Endothelial cell of umbilical vein (primary cell): Measurements from ENCODE around the gene REPS2. TPM values are rescaled to one million over a fixed set of nuclear protein-coding genes. Genes with fewer than 3 reads are reported as not detected.

Source experiments
- BruUV-seq: library from RNA; stranded (reverse); fragments of 400-500 nt; replicated peaks from 2 replicates; lab custom pipeline; 2021; lab: Mats Ljungman, UMichigan
- CTCF ChIA-PET: fragments of 300-600, 350-600 bp; sonication (Branson Sonifier 250); formaldehyde crosslinking; loops from one replicate; lab custom pipeline; 2021; ENCODE audit warnings: antibody characterized with exemption, inconsistent platforms; lab: Charles Lee
- POLR2A ChIA-PET: fragments of 300-600, 350-600 bp; sonication (Branson Sonifier 250); formaldehyde crosslinking; loops from one replicate; lab custom pipeline; 2021; ENCODE audit warnings: antibody characterized with exemption, inconsistent platforms; lab: Charles Lee
- DNase-seq: peaks from one replicate; pipeline ENCODE4 v3.0.0-alpha.2; 2011; ENCODE audit warnings: low read depth, low spot score
- FAIRE-seq: peaks from 2 replicates; lab custom pipeline; 2011; peaks lifted over from hg19 to GRCh38; lab: Jason Lieb, UNC
- H2AFZ ChIP-seq: 2 replicates; pipeline ENCODE4 v1.6.0; 2012; ENCODE audit warnings: low read depth, low read length, control low read depth, inconsistent platforms
- H3K27ac ChIP-seq: 2 replicates; pipeline ENCODE4 v1.5.1; 2011; ENCODE audit warnings: low read depth, mild to moderate bottlenecking, control low read depth, low read length, moderate library complexity; ENCODE audit not compliant: insufficient read depth
- H3K27me3 ChIP-seq, 2 experiments: 2 replicates each; pipeline versions ENCODE4 v1.6.0 to v1.6.1; 2011; ENCODE audit warnings: low read length in 2 of 2, mixed read lengths in 1 of 2; ENCODE audit not compliant: control insufficient read depth in 2 of 2, insufficient read depth in 2 of 2
- H3K36me3 ChIP-seq, 2 experiments: 2 replicates in 1 of 2; 3 replicates in 1 of 2; pipeline ENCODE4 v1.5.1; 2011; ENCODE audit warnings: low read length in 2 of 2, mild to moderate bottlenecking in 1 of 2, moderate library complexity in 1 of 2; ENCODE audit not compliant: control insufficient read depth in 2 of 2, insufficient read depth in 2 of 2; ENCODE audit errors: extremely low read depth in 1 of 2
- H3K4me1 ChIP-seq: 3 replicates; pipeline ENCODE4 v1.5.1; 2011; ENCODE audit warnings: mild to moderate bottlenecking, low read length; ENCODE audit not compliant: control insufficient read depth, insufficient read depth; ENCODE audit errors: extremely low read depth
- H3K4me2 ChIP-seq: 2 replicates; pipeline ENCODE4 v1.6.1; 2011; ENCODE audit warnings: low read length, control low read depth, mixed read lengths; ENCODE audit not compliant: insufficient read depth
- H3K4me3 ChIP-seq, 3 experiments: fragments of 200-600 bp in 1 of 3; sonication (generic), shearing (Covaris generic) in 1 of 3; replicated peaks in 1 of 3; 2 replicates each; pipeline ENCODE4 v1.5.1; 2011 to 2016; ENCODE audit warnings: control low read depth in 3 of 3, low read length in 3 of 3, mild to moderate bottlenecking in 2 of 3, inconsistent platforms in 1 of 3, low read depth in 1 of 3, moderate library complexity in 1 of 3; ENCODE audit not compliant: insufficient read depth in 1 of 3
- H3K79me2 ChIP-seq: 2 replicates; pipeline ENCODE4 v1.6.0; 2012; ENCODE audit warnings: low read length, inconsistent platforms; ENCODE audit not compliant: control insufficient read depth, insufficient read depth
- H3K9ac ChIP-seq: replicated peaks from 2 replicates; pipeline ENCODE3; 2011; ENCODE audit warnings: low read length, control low read depth; ENCODE audit not compliant: insufficient read depth; ENCODE audit errors: extremely low read depth
- H3K9me1 ChIP-seq: replicated peaks from 3 replicates; pipeline ENCODE4 v1.6.0; 2011; ENCODE audit warnings: mild to moderate bottlenecking, low read length; ENCODE audit not compliant: control insufficient read depth, insufficient read depth; ENCODE audit errors: extremely low read depth
- H3K9me3 ChIP-seq: replicated peaks from 2 replicates; pipeline ENCODE4 v1.5.1; 2012; ENCODE audit warnings: low read length, inconsistent platforms; ENCODE audit not compliant: control insufficient read depth, insufficient read depth
- H4K20me1 ChIP-seq: replicated peaks from 2 replicates; pipeline ENCODE3; 2011; ENCODE audit warnings: mild to moderate bottlenecking, low read length; ENCODE audit not compliant: control insufficient read depth, insufficient read depth; ENCODE audit errors: extremely low read depth
- EZH2 ChIP-seq: IDR thresholded peaks from 2 replicates; pipeline ENCODE4 v1.6.1; 2012; ENCODE audit warnings: borderline replicate concordance, low read depth, mild to moderate bottlenecking, moderate library complexity, low read length, inconsistent platforms; ENCODE audit not compliant: severe bottlenecking
- FOS ChIP-seq: IDR thresholded peaks from 2 replicates; pipeline ENCODE4 v1.6.1; 2011; ENCODE audit warnings: mild to moderate bottlenecking, low read length, moderate library complexity, borderline replicate concordance; ENCODE audit not compliant: insufficient read depth
- GATA2 ChIP-seq: IDR thresholded peaks from 2 replicates; pipeline ENCODE4 v1.7.0; 2011; ENCODE audit warnings: low read depth, mild to moderate bottlenecking, moderate library complexity, mixed read lengths, low read length; ENCODE audit not compliant: insufficient read length, insufficient read depth
- JUN ChIP-seq: IDR thresholded peaks from 2 replicates; pipeline ENCODE4 v1.6.1; 2011; ENCODE audit warnings: borderline replicate concordance, low read depth; ENCODE audit not compliant: insufficient read length, insufficient read depth
- MAX ChIP-seq: IDR thresholded peaks from 2 replicates; pipeline ENCODE4 v1.6.1; 2011; ENCODE audit not compliant: insufficient read depth, insufficient read length
- MYC ChIP-seq: IDR thresholded peaks from one replicate; pipeline ENCODE4 v1.6.1; 2011; ENCODE audit warnings: mild to moderate bottlenecking, low read depth, low read length
- POLR2AphosphoS5 ChIP-seq: IDR thresholded peaks from 2 replicates; pipeline ENCODE4 v1.6.1; 2012; ENCODE audit warnings: low read depth, mild to moderate bottlenecking, control low read depth, low read length, moderate library complexity; ENCODE audit not compliant: insufficient read depth
- dilution Hi-C: fragments of 300-500 bp; cut with MboI; formaldehyde crosslinking; loops from one replicate; pipeline ENCODE4 v1.15.0; 2019; ENCODE audit warnings: low sequenced_read_pairs; ENCODE audit not compliant: extremely low pct_ligation_motif_present
- intact Hi-C: fragments of 100-400 bp; cut with micrococcal nuclease; formaldehyde crosslinking; loops from one replicate; pipeline ENCODE4 v1.10.0; 2022
- polyA plus RNA-seq, 4 experiments: library from polyadenylated mRNA; depleted of rRNA in 3 of 4; stranded (reverse) in 3 of 4; unstranded in 1 of 4; fragments of >200 nt; gene quantifications; 2 replicates each; pipeline versions ENCODE4 v1.2.1 to v1.2.3, GENCODE V29; 2011 to 2012; ENCODE audit warnings: missing spikeins in 1 of 4
- total RNA-seq: library from RNA; stranded (reverse); gene quantifications from 2 replicates; pipeline ENCODE4 v1.2.3, GENCODE V29; 2021
- TF ChIP-seq, protein P1 (sequence below), 2 donors: IDR thresholded peaks; 1 replicate in 1 of 2; 2 replicates in 1 of 2; pipeline ENCODE4 v1.5.1; 2011; ENCODE audit warnings: low read length in 2 of 2, mild to moderate bottlenecking in 2 of 2, moderate library complexity in 2 of 2, control low read depth in 1 of 2, inconsistent platforms in 1 of 2, low read depth in 1 of 2; ENCODE audit not compliant: insufficient read depth in 1 of 2; ENCODE audit errors: extremely low read depth in 1 of 2

The REPS2 gene
- total and polyA plus RNA-seq, 2 donors (not counting 3 experiments of a cell fraction or from before 2014, with no cell fraction given) = 0.91 to 2.6 TPM

DNA sequence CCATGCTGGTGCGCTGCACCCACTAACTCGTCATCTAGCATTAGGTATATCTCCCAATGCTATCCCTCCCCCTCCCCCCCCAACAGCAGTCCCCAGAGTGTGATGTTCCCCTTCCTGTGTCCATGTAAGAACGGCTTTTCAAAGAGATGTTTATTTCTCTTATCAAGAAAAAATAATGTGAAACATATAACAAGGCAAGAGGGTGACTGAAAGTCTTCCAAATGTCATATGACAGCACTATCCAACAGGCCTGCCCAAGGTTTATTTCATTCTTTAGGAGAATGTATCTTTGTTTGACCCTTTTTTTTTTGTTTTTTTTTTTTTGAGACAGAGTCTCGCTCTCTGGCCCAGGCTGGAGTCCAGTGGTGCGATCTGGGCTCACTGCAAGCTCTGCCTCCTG lies 29.9 kb upstream of the REPS2 start:
- Histone ChIP-seq H3K27ac (no peak overlapping the region), H3K36me3 (no peaks in the 10 kb centered on the region), H2AFZ (no peak overlapping the region), H3K4me1 (peaks cover 2% of the 10 kb centered on the region), H3K9me1 (no peaks in the 10 kb centered on the region), H3K79me2 (no peaks in the 10 kb centered on the region), H4K20me1 (no peaks in the 10 kb centered on the region), H3K9ac (no peak overlapping the region), H3K27me3 (no peaks in the 10 kb centered on the region), H3K9me3 (no peaks in the 10 kb centered on the region), H3K4me3 (no peak overlapping the region), H3K4me2 (no peak overlapping the region)
- TF ChIP-seq POLR2AphosphoS5 (no peak), FOS (no peak), MYC (no peak), MAX (no peak), GATA2 (no peak), EZH2 (no peak), JUN (no peak)
- TF ChIP-seq, protein P1, sequence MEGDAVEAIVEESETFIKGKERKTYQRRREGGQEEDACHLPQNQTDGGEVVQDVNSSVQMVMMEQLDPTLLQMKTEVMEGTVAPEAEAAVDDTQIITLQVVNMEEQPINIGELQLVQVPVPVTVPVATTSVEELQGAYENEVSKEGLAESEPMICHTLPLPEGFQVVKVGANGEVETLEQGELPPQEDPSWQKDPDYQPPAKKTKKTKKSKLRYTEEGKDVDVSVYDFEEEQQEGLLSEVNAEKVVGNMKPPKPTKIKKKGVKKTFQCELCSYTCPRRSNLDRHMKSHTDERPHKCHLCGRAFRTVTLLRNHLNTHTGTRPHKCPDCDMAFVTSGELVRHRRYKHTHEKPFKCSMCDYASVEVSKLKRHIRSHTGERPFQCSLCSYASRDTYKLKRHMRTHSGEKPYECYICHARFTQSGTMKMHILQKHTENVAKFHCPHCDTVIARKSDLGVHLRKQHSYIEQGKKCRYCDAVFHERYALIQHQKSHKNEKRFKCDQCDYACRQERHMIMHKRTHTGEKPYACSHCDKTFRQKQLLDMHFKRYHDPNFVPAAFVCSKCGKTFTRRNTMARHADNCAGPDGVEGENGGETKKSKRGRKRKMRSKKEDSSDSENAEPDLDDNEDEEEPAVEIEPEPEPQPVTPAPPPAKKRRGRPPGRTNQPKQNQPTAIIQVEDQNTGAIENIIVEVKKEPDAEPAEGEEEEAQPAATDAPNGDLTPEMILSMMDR (IDR thresholded peaks at IDR 0.05; ENCODE audit: extremely low read depth in 1 of 2, insufficient read depth in 1 of 2, low read depth in 1 of 2, low read length in 2 of 2) = no peak
- dilution Hi-C loops (no loop called here), intact Hi-C loops (no loop called here)
- DNase-seq (no peak), FAIRE-seq (peak; percentile 40)
- BruUV-seq = no TSS peak
- ChIA-PET POLR2A (no interaction called here), CTCF (interaction anchor here (1.2 kb wide), 1 partner anchor 24 kb away, joined by 3 read pairs; no protein-coding TSS in a partner anchor)
